Astrocyte of the cerebellum (primary cell): ENCODE results near the gene ASB16.
"Not testable (repeated sequence)": the region's sequence is repeated elsewhere in the genome, so short reads cannot be mapped to it uniquely, and the experiment has no call there.

Experiments used
- DNase-seq: peaks from one replicate; pipeline ENCODE4 v3.0.0-alpha.2; 2011; ENCODE audit warnings: low read depth
- H3K4me3 ChIP-seq: 2 replicates; pipeline ENCODE4 v1.5.1; 2011; ENCODE audit warnings: mild to moderate bottlenecking, low read depth, low read length, moderate library complexity
- in situ Hi-C: cut with HindIII; loops from 2 replicates; pipeline ENCODE4 v1.10.0; 2017; ENCODE audit warnings: low sequenced_read_pairs
- TF ChIP-seq, protein P1 (sequence below): IDR thresholded peaks from 2 replicates; pipeline ENCODE4 v1.5.1; 2012; ENCODE audit warnings: low read length, low read depth, moderate library complexity, mild to moderate bottlenecking; ENCODE audit errors: missing control alignments

The ASB16 gene

DNA sequence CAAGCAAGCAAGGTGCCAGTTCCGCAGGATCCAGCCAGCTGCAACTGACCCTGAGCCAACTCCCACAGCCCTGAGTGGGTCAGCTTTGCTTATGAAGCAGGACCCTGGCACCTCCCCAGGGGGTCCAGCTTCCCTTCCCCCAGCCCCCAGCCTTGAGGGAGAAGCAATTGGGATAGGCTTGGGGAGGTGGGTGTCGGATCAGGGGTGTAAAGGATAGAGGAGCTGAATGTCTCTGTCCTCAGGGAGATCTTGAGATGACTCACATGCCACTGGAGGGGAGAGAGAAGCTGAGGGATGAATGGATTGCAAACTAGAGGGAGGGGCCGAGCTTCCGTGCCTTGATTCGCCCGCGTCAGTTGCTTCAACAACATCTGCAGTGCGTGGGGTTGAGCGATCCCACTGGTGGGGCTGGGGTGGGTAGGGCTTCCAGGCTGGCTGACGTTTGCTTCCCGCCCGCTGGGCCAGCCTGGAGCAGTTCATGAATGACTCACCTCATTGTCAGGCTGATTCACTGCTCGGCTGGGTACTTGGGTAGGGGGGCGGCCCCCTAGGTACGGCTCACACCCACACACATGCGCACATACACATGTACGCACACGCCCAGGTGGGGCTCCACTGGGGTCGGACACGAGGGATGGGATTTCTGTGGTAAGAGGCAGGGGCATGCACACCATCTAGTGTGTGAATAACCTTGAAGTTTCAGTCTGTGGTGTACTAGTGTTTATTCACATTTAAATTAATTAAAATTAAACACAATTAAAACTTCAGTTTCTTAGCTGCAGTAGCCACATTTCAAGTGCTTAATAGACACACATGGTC, 32.4 kb upstream of the ASB16 start:
- DNase-seq: peak; percentile 96
- peak overlapping the region; percentile 15 for H3K4me3 ChIP-seq
- in situ Hi-C loops: no loop called here
- TF ChIP-seq, protein P1, sequence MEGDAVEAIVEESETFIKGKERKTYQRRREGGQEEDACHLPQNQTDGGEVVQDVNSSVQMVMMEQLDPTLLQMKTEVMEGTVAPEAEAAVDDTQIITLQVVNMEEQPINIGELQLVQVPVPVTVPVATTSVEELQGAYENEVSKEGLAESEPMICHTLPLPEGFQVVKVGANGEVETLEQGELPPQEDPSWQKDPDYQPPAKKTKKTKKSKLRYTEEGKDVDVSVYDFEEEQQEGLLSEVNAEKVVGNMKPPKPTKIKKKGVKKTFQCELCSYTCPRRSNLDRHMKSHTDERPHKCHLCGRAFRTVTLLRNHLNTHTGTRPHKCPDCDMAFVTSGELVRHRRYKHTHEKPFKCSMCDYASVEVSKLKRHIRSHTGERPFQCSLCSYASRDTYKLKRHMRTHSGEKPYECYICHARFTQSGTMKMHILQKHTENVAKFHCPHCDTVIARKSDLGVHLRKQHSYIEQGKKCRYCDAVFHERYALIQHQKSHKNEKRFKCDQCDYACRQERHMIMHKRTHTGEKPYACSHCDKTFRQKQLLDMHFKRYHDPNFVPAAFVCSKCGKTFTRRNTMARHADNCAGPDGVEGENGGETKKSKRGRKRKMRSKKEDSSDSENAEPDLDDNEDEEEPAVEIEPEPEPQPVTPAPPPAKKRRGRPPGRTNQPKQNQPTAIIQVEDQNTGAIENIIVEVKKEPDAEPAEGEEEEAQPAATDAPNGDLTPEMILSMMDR: no peak

DNA sequence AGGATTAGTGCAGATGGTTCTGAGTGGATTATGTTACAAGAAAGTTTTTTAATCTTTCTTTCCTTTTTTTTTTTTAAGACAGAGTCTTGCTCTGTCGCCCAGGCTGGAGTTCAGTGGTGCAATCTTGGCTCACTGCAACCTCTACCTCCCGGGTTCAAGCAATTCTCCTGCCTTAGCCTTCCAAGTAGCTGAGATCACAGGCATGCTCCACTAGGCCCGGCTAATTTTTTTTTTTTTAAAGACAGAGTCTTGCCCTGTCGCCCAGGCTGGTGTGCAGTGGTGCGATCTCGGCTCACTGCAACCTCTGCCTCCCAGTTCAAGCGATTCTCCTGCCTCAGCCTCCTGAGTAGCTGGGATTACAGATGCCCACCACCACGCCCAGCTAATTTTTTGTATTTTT, 26.6 kb upstream of the ASB16 start:
- DNase-seq, H3K4me3 ChIP-seq, in situ Hi-C loops: not testable (repeated sequence)

DNA sequence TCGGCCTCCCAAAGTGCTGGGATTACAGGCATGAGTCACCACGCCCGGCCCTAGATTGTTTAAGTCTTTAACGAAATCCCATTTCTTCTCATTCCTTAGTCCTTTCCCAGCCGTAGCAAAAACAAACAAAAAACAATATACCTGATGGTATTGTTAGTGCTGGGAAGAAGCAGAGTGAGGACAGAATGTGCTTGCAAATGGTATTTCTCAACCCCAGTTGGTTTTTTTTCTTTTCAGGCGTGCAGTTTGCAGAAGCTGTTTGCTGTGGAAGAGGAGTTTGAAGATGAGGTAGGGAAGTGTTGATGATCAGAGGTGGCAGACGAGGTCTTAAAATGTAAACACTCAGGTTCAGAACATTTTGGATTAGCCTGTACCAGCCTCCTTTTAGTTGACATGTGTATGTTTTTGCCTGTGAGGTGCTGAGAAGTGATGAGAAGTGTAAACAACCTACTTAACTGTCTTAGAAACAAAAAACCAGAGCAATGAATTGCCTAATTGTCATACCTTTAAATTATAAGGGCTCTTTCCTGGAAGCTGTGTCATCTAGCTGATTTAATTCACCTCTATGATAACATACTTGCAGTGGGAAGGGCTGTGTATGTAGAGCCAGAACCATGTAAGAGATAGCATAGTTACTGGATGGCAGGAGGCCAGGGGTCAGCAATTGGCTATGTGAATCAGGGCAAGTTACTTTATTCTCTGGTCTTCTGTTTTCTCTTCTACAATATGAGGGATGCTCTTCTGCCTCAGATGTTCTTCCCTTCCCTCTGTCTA, 25.4 kb upstream of the ASB16 start:
- in situ Hi-C loops: no loop called here
- H3K4me3 ChIP-seq: no peak overlapping the region
- no peak for DNase-seq
- TF ChIP-seq, protein P1: no peak

DNA sequence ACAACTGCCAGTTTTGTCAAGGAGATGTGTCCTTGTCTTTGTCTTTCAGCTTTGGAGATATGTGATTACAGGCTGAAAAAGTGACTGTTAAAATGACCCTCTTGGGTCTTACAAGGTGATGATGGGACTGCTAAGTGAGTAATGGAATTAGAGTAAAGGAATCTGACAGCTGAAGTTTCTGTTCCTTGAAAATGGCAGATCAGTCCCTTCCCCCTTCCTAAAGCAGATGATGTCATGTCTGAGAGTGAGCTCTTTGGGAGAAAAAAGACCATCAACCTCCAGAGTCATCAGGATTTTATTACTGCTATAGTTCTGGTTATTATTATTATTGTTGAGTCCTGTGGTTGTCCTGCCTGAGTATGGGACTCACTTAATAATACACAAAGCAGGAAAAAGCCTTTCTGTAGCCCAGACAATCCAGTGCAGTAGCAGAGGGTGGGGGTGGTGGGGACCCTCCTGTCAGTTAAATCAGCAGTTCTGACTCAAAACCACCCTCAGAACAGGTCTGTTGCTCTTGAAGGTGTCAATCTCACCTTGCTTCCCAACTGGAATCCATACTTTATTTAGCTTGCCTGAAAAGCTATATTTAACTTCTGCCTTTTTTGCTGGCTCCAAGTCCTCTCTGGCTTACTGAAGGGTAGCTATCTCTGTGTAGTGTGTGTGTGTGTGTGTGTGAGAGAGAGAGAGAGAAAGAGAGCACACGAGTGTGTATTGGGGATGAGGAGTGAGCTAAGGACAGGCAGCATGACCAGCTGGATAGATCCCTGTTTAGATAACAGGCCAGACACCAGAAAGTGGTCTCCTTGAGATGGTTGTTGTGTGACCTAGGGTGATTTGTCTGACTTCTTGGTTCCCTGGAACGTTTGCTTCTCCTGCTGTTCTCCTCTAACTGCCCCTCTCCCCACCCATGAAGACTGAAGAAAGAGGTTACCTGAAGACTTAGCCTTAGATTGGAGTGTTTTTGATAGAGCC, 23.8 kb upstream of the ASB16 start:
- DNase-seq: no peak
- TF ChIP-seq, protein P1: no peak
- in situ Hi-C loops: no loop called here
- H3K4me3 ChIP-seq: no peak overlapping the region

DNA sequence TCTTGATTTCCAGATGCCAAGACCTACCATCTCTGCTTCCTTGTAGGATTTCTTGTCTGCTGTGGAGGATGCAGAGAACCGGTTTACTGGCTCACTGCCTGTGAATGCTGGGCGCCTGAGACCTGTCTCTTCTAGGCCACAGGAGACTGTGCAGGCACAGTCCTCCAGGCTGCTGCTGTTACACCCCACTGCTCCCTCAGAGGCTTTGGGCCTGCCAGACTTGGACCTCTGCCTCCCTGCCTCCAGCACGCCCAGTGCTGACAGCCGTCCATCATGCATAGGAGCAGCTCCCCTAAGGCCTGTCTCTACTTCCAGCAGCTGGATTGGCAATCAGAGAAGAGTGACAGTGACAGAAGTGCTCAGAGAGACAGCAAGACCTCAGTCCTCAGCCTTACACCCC, 22.7 kb upstream of the ASB16 start:
- H3K4me3 ChIP-seq: no peak overlapping the region
- in situ Hi-C loops: no loop called here
- DNase-seq: no peak
- TF ChIP-seq, protein P1: no peak

DNA sequence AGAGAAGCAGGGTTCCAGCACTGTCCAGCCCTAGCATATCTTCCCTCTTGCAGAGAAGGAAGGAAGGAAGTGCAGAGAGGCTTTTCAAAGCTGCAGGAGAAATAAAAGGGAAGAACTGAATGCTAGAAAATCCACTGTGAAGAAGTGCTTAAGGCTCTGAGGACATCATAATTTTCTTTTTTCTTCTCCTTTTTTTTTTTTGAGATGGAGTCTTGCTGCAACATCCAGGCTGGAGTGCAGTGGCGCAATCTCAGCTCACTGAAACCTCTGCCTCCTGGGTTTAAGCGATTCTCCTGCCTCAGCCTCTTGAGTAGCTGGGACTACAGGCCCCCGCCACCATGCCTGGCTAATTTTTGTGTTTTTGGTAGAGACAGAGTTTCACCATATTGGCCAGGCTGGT, 21.4 kb upstream of the ASB16 start:
- in situ Hi-C loops, DNase-seq, H3K4me3 ChIP-seq: not testable (repeated sequence)

DNA sequence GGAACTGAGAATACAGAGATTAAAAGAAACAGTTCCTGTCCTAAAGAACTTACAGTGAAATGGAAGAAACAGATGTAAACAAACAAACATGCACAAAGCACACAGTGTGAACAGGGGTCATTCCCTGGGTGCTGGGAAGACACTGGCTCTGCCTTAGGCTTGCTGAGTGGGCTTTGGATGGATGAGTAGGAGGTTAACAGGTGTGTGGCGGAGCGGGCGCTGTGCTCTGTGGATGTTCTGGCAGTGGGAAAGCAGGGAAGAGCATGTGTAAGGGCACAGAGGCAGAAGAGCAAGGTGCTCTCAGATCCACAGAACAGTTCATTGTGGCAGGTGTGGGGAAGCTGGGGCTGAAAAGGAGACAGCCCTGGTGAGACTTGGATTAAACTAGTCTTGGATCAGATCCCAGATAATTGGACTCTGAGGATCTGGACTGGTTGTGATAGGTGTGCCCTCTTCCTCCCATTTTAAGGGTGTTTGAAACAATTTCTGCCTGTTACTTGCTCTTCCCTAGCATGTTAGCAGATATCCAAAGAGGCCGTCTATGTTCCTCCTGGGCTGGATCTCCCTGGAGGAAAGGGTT, 20.7 kb upstream of the ASB16 start:
- no peak overlapping the region for H3K4me3 ChIP-seq
- TF ChIP-seq, protein P1: no peak
- no peak for DNase-seq
- in situ Hi-C loops: no loop called here
